Cerebellar nuclear complex (tissue), 1 donor: ENCODE measurements around the gene MACROD2.
A peak's percentile ranks its signal among the peaks of the same experiment; 100 is the strongest.
"Not testable (repeated sequence)": the region's sequence is repeated elsewhere in the genome, so short reads cannot be mapped to it uniquely, and the experiment has no call there.

Source experiments
- DNase-seq, 2 experiments: peaks; one replicate each; lab custom pipeline; 2025; lab: John Stamatoyannopoulos, UW

The MACROD2 gene

DNA sequence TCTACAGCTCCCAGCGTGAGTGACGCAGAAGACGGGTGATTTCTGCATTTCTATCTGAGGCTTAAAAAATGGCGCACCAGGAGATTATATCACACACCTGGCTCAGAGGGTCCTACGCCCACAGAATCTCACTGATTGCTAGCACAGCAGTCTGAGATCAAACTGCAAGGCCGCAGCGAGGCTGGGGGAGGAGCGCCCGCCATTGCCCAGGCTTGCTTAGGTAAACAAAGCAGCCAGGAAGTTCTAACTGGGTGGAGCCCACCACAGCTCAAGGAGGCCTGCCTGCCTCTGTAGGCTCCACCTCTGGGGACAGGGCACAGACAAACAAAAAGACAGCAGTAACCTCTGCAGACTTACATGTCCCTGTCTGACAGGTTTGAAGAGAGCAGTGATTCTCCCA, 275.4 kb downstream of the MACROD2 start:
- not testable (repeated sequence) for DNase-seq

DNA sequence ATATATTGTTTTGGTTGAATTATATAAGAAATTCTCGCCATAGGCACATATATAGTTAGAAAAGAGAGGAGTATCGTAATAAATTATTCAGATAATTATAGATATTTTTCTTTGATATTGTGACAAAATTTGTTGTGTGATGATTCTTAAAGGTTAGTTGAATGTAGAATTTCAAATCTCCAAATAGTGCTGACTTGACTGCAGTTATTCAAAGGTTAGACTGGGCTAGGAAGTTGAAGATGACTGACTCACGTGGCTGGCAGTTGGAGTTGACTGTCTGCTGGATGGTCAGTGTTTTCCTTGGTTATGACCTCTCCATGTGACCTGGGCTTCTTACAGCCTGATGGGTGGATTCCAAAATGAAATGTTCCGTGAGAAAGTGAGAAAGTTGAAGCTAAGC, 286.8 kb downstream of the MACROD2 start:
- DNase-seq, result no peak

DNA sequence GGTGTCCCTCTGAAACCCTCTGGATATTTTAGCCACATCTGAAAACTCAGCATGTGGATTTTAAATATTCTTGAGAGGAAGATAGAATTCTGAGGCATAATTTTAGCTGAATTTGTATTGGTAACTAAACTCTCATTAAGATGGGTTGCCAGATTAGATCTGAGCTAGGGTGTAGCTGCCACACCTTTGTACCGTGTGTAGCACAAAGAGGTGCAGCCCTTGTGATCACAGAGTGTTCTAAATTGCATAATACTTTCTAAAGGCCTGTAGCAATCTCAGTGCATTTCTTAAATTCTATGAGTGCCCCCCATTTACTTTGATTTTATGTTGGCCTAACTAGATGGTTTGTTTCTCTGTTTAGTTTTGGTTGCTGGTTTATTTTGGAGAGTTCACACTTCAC, 289.1 kb downstream of the MACROD2 start:
- DNase-seq, result no peak

DNA sequence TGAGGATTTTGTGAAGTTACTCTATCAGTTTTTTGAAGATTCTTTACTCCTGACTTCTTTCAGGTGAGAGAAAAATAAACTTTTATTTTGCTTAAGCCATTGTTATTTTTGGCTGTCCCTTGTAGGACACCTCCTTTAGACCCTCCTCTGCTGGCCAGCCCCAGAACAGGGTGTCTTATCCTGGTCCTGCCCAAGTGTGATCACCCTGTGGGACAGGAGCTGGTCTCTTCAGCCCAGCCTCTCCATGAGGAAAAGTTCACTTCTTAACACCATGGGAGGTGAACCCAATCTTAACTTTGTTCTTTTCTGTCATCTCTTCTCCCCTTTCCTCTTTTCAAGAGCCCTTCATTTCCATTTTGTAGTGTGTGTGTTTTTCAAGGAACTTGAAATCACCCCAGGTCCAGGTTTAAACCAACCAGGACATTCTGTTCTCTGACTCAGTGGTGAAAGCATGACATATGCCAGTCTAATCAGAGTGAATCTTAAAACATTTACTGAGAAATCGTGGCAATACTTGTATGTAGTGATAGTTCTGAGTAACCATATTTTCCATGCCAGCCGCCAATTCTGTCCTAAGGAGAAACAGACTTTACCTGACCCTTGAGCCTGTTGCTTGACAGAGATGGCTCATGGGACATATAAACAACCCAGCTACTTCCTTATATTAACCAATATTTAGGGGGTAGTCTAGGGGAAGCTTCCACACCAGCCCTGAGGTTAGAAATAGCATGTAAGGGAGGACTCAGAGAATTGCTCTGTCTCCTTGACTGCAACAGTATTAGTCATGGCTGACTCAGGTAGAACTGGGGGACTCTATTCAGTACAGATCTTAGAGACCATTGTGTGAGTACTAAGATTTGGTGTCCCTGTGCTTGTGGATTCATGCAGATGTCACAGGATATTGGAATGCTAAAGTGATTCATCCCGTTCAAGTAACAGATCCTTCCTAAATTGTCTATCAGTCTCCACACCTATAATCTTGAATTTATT, 293.3 kb downstream of the MACROD2 start:
- DNase-seq, result no peak

DNA sequence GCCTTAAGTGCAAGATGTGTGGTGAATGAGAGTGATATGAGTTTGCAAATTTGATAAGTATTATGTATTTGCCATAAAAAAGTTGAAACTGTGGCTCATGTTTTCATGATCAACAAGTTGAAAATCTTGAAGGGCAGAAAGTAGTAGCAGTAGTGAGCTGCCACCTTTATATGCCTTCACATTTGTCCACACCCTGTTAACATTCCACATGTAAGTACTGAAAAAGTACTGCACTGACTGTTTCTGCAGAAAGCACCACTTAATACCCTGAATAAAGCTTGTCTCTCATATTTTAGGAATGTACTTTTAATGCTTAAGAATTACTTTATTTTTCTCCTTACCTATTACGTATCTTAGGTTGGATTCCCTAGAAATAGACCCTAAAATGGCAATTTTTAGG, 296.2 kb downstream of the MACROD2 start:
- no peak for DNase-seq

DNA sequence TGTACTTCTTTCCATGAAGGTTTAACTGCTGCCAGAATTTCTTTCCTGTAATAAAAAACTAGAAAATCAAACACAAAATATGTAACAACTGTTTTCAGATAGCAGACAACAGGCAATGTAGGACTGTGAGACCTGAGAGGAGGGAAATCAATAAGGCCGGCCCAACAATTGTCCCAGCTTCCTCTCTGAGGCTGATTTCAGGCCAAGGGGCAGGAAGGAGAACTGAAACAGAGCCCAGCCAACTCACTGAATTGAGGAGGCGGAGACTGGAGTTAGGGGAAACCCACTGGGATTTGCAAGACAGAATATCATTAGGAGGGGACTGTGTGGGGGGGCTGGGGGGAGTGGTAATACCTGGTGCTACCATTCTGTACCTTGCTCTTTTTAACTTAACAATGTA, 299.9 kb downstream of the MACROD2 start:
- no peak for DNase-seq

DNA sequence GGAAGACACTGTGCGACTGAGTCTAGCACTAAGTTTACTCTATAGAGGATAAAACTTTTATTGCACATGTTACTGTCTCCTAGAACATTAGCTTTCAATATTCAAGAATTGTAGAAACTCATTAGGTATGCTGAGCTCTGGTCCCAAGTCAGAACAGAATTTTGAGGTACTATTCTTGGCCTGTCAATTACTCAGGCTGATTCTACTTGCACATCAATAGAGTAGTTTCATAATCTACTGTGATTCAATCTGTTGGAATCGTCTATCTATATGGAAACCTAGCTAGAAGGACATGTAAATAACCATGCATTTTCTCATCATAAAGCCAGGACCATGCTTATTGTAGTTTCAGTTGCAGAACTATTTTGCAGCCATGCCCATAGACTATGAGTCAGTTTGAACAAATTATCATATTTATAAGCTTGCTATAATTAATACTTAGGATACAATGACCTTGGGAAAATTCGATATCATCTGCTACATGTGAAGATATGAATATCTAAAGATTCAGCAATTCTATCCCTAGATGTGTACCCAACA, 300.5 kb downstream of the MACROD2 start:
- no peak for DNase-seq

DNA sequence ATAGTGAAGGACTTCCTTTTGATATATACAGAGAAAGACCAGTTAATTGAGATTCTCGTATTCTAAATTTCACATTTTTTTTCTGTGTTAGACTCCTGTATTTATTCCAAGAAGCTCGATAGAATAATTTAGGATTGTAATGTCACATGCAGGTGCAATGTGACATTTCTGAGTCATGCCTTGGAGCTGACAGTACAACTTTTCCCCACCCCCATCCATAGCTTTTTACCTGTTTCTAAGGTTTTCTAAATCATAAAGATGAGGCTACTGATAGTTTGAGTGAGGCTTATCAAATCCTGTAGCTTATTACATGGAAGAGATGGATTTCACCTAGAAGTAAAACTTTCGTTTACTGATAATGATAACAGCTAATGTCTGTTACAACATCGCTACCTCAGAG, 304.5 kb downstream of the MACROD2 start:
- no peak for DNase-seq

DNA sequence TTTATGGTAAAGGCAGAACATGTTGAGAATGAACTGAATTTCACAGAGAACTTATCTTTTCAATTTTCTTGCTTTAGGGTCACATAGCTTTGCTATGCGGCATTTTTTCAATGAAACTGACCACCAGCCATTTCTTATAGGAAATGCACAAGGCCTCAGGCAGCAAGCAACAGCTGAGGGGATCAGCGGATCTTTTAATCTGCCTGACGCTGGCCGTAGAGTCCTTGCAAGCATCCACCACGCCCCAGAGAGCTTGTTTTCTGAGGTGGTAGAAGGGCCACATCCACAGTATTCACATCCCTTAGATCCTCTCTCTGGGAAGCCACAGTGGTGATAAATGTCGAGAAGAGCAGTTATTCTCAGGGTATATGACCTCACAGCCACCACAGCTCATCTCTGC, 307.8 kb downstream of the MACROD2 start:
- no peak for DNase-seq

DNA sequence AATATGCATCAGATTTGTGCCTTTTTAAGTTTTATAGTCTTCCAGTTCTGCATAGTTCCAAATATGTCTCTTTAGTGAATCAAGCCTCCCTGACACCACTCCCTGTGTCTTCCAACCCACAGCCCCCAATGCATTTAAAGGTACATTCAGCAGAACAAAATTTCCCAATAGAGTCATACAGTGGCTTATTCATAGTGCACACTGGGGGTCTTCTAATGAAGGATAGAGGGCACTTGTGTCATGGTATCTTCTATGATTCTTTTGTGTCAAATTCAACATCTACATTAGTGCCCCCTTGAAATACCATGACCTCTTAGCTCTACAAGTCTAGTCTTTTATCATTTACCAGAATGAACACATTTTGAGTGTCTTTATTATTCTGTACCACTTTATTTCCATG, 308.3 kb downstream of the MACROD2 start:
- no peak for DNase-seq

DNA sequence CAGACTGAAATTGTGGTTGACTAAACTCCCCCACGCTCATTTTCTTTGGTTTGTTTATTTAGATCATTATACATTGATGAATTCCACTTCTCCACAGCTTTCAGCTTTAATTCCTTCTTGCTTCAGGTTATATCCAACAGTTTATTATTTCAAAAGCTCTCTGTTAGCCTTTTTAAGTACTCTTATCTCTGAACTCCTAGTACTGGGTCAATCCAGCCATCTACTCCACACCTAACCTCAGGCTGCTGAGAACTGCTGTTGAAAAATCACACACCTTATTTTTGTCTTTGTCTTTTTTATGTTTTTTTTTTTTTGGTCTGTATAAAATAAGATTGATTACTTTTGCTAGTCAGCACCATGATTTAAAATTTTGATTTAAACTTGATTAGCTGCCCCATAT, 309.2 kb downstream of the MACROD2 start:
- DNase-seq, result no peak

DNA sequence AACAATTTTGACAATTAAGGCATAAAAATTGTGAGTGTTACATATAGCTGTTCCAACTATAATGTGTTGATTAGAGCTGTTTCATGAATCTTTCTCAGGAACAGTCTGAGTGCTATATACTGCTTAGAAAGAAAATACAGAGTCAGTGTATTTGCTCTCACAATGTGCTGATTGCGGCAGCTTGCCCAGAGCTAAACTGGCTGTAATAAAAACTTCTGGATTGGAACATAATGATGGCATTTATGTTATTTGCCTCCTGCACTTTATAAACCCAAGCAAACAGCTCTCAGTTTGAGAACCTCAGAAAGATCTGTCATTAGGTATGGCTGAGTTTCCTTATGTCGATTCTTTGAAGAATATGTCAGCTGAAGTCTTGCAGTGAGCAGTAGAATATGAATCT, 312.6 kb downstream of the MACROD2 start:
- DNase-seq, result no peak

DNA sequence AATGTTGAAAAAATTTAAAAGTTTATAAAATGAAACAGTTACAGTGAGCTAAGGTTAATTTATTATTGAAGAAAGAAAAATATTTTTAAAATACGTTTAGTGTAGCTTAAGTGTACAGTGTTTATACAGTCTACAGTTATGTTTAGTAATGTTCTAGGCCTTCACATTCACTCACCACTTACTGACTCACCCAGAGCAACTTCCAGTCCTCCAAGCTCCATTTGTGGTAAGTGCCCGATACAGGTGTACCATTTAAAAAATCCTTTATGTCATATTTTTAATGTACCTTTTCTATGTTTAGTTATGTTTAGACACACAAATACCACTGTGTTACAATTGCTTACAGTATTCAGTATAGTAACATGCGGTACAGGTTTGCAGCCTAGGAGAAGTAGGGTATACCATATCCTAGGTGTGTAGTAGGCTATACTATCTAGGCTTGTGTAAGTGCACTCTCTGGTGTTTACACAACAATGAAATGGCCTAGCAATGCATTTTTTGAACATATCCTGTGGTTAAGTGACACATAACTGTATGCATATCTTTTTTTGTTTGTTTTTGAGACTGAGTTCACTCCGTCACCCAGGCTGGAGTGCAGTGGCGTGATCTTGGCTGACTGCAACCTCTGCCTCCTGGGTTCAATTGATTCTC, 315.8 kb downstream of the MACROD2 start:
- no peak for DNase-seq

DNA sequence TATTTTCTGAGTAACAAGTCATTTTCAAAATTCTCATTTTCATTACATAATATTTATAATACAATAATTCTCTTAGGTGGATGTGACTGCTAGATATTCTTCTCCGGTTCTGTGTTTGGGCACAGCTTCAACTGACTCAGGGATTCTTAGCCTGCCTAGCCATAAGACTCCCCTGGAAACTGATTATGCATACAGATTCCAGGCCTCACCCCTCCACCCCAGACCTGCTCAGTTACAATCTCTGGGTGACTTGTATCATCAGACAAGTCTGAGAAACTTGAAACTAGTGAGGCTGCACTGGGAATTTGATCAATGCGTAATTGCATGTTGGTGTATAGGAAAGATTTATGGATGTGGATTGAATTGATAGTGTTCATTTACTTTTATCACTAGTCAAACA, 316.7 kb downstream of the MACROD2 start:
- DNase-seq, result no peak

DNA sequence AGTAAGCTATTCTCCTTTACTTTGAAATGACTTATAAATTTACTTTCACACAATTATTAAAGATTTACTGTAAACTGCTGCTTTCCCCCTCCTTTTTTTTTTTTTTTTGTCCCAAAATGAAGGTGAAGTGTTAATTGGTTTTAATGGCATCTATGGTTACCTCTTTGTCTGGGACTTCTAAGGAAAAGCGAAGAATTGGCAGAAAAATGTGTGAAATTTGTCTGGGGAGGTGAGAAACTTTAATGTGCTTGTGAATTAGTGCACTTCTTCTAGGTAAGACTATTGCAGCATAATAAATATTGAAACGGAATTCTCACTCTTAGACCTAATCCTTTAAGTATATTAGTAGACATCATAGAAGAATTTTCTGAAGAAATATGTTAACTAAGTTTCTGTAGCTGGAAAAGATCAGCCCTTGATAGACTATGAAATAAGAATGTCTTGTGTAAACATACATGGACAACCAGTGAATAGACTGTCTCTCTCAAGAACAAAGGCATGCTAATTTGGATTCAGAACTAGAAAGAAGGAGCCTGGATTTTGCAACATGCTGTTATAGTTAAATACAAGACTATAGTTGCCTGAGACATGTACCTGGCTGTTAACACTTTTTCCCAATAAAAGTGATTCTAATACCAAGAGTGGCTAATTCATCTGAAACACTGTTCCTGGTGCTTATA, 318.2 kb downstream of the MACROD2 start:
- no peak for DNase-seq

DNA sequence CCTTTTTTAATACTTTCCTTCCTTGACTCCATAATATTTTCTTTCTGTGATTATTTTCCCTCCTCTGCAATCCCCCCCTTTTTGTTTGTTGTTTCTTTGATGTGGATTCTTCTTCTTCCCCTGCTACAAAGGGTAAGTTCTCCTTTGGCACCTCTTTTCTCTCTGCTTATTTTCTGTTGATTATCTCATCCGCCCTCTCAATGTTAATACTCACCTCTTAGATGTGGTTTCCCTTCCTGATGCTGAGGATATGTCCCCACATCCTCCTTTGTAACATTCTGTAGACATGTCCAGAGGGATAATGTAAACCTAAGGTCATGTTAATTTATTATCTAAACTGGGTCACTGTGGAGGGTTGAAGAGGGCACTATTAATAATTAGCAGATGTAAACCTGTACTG, 324.4 kb downstream of the MACROD2 start:
- no peak for DNase-seq

DNA sequence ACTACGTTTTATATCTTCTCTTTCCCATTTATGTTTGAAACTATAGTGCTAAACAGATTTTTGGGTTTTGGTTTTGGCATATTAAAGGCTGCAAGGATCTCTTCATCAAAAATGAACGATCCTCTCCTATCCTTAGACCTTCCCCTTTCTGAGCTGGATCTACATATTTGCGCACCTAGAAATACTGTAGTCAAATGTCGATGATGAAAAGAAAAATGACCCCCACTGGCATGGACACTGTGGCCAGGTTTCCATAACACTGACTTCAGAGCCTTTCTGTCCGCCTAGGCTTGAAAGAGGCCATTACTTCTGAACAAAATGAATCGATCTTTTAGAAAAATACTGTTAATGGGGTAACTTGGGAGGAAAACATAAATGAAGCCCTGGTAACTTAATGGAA, 336.3 kb downstream of the MACROD2 start:
- peak; percentile 20 to 43 for DNase-seq

DNA sequence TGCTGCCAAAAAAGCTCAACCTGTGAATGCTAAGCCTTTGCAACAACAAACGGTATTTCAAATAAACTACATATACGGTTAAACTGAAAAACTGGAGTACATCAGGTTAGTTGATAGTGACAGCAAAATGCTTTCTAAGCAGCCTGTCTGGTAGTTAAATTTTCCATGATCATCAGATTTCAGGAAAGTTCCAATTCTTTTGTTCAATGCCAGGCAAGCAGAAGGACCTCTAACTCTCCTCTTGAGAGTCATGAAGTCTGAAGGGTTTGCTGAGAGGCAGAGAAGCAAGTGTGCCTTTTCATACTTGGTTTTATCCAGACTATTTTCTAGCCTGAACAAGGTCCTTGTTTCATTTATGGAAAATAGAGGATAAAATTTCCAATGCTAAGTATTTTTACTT, 337.6 kb downstream of the MACROD2 start:
- DNase-seq, result peak in 1 of 2 experiments; percentile 14

DNA sequence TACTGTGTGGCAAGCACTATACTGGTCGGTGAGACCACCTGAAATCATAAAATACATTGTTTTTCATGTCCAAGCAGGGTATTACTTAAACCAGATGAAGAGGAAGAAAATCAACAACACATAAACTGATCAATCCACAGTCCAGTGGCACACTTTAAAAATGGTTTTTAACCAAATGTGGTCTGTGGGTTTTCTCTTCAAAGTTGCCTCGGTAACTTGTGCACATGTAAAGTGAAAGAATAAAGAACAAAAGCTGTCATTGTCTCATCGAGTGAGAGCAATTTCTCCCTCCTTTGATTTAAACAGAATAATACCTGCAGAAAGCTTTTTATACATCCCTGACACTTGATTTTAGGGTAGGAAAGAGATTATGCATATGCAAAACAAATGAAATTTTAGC, 338.4 kb downstream of the MACROD2 start:
- no peak for DNase-seq

DNA sequence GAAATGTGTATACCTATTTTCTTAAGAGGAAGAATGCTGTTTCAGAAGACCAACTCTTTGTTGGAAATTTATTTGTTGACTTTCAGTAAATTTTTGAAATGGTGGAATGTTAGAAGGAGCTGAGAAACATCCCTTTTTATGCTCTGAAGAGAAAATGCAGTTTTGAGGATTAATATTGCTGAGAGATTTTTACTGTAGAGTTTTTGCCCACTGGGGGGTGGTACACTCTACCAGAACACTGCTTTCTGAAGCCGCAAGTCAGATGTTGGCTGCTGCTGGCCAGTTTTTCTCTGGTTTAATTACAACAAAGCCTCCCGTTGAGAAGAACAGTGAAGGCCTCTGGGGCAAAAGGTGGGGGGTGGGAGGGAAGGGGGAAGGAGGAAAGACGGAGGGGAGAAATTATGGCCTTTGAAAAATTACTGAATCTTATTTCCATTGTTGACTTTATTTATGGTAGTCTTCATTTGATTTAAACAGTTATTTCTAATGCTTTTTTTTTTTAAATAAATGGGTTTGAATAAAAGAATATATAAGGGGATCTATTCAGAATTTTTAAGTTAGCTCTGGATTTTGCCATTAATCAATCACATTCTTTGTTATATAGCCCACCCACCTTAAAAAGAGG, 339.1 kb downstream of the MACROD2 start:
- peak in 1 of 2 experiments; percentile 16 for DNase-seq

DNA sequence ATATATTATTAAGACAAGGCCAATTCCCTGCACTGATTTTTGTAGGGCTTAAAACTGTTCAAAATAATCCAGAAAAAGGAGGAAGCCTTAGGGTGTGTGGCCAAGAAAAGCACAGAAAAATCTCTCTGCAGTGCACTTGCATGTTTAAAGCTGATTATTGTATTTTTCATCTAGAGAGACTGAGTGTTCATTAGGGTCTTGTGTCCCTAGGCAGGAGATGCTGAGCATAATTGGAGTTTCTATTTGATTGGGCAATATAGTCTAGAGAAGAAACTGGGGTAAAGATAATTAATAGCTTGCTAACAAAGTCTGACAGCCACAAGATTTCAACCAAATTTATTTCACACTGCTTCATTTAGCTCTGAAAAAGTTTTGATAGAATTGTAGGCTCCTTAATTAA, 339.7 kb downstream of the MACROD2 start:
- DNase-seq, result no peak

DNA sequence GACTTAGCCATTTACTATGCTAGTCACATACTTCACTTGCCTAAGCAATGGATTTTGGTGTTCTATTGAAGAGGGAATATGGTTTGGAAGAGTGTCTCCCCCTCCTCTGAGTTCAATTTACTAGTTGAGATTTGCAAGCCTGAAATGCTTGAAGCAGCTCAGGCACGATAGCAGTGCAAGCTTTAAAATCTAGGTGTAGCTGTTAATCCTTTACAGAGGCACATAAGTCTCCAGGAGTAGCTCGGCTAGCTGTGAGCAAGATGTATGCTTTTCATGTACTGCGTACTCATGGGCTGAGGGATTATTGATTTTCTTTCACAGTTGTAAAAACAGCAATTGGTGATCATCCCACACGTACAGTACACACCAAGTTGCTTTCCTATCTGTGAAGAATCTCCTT, 341.4 kb downstream of the MACROD2 start:
- DNase-seq, result peak in 1 of 2 experiments; percentile 24
